ENCODE results near the gene PPT2. TPM values are rescaled to one million over a fixed set of nuclear protein-coding genes. Genes with fewer than 3 reads are reported as not detected.
A peak's percentile ranks its signal among the peaks of the same experiment; 100 is the strongest.

The PPT2 gene
- total and polyA plus RNA-seq, 2 experiments from 2014 or later = 8.9 to 20.6 TPM

DNA sequence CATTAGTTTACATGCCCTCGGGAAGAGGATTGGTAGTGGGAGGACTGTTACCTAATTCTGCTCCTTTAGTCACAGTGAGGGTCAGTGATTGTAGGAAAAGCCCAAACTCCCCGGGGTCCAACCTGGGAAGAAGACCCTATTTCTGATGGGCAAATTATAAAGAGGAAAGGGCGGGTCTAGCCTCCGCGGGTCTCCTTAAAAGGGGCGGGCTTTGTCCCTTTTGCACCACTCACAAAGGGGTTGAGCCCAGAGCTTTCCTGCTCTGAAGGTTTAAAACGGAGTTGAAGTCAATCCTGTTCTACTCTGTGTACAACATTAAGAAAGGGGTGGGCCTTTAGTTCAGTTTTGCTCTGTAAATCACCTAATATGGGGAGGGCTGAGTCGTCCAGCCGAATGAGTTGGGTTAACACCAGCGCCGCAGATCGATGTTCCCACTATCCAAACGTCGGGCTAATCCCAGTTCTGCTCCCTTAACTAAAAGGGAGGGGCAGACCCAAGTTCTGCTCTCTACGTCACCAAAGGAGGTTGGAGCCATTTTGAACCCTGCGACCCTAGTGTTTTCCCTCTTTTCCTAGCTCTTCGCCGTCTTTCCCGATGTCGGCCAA, 23.3 kb downstream of the PPT2 start:
- H3K4me3 ChIP-seq = peak overlapping the region; percentile 79
- peaks cover 22% of the 10 kb centered on the region for H3K4me1 ChIP-seq (ENCODE audit: insufficient read depth)
- H2AFZ ChIP-seq = no peak overlapping the region
- H4K20me1 ChIP-seq (replicated peaks; ENCODE audit: insufficient read depth) = peaks cover 10% of the 10 kb centered on the region; the same call in 1 of the 2 replicates
- peaks cover 35% of the 10 kb centered on the region for H3K36me3 Mint-ChIP-seq (ENCODE audit: low read depth)
- TF ChIP-seq POLR2AphosphoS5 (IDR thresholded peaks at IDR 0.05; ENCODE audit: low read depth) (peak; percentile 58), CREB1 (CRISPR knock-in tag; IDR thresholded peaks at IDR 0.05; ENCODE audit: low read depth) (peak; percentile 91), NANOG (IDR thresholded peaks at IDR 0.05; ENCODE audit: borderline replicate concordance) (no peak)
- H3K79me2 ChIP-seq (replicated peaks; ENCODE audit: insufficient read depth) = peaks cover 48% of the 10 kb centered on the region
- peak; percentile 85 for DNase-seq (ENCODE audit: low spot score)
- peak overlapping the region; percentile 91 for H3K27ac Mint-ChIP-seq
- 0 out of 2 replicates have a peak, but pooled peaks cover 7% of the 10 kb centered on the region for H3F3A ChIP-seq (replicated peaks; ENCODE audit: low read depth)
- peaks cover 51% of the 10 kb centered on the region for H3K4me1 Mint-ChIP-seq
- peak overlapping the region; percentile 84 for H3K4me2 ChIP-seq
- peak overlapping the region; percentile 79 for H3K4me3 Mint-ChIP-seq
- H3K27me3 ChIP-seq (ENCODE audit: insufficient read depth) = no peaks in the 10 kb centered on the region
- no peaks in the 10 kb centered on the region for H3K9me2 ChIP-seq (ENCODE audit: insufficient read depth)
- peaks cover 19% of the 10 kb centered on the region for H3K27me3 Mint-ChIP-seq (ENCODE audit: insufficient read depth, low read depth, poor library complexity)
- peak; percentile 24 for ATAC-seq
- H3K27ac ChIP-seq (ENCODE audit: low read depth) = peak overlapping the region; percentile 93
- peaks cover 2% of the 10 kb centered on the region; the same call in 1 of the 2 replicates for H3K36me3 ChIP-seq (ENCODE audit: insufficient read depth)
- H3K9me3 Mint-ChIP-seq = no peaks in the 10 kb centered on the region

- 0 out of 2 replicates have a peak, but pooled peaks cover 7% of the 10 kb centered on the region for H3F3A ChIP-seq (replicated peaks; ENCODE audit: low read depth)
- no peaks in the 10 kb centered on the region for H3K9me2 ChIP-seq (ENCODE audit: insufficient read depth)
- peak within 1 kb of the TSS; percentile 93 for H3K27ac ChIP-seq (ENCODE audit: low read depth)
- peaks cover 4% of the 10 kb centered on the region; the same call in 1 of the 2 replicates for H4K20me1 ChIP-seq (replicated peaks; ENCODE audit: insufficient read depth)
- H2AFZ ChIP-seq = no peak within 1 kb of the TSS; the same call in 1 of the 2 replicates
- H3K4me2 ChIP-seq = peak within 1 kb of the TSS; percentile 85
- Mint-ChIP-seq H3K4me3 (peak within 1 kb of the TSS; percentile 79), H3K9me3 (no peaks in the 10 kb centered on the region), H3K27ac (peak within 1 kb of the TSS; percentile 91), H3K27me3 (ENCODE audit: insufficient read depth, low read depth, poor library complexity) (peaks cover 23% of the 10 kb centered on the region), H3K36me3 (ENCODE audit: low read depth) (peaks cover 41% of the 10 kb centered on the region), H3K4me1 (peaks cover 48% of the 10 kb centered on the region)
- peak within 1 kb of the TSS; percentile 79 for H3K4me3 ChIP-seq
- no peak for TF ChIP-seq POLR2AphosphoS5 (IDR thresholded peaks at IDR 0.05; ENCODE audit: low read depth)
- TF ChIP-seq CREB1 (CRISPR knock-in tag; IDR thresholded peaks at IDR 0.05; ENCODE audit: low read depth) = peak; percentile 80
- ATAC-seq (peak; percentile 73), DNase-seq (ENCODE audit: low spot score) (peak; percentile 100)
- peaks cover 41% of the 10 kb centered on the region for H3K79me2 ChIP-seq (replicated peaks; ENCODE audit: insufficient read depth)
- H3K4me1 ChIP-seq (ENCODE audit: insufficient read depth) = peaks cover 22% of the 10 kb centered on the region
- H3K36me3 ChIP-seq (ENCODE audit: insufficient read depth) = peaks cover 2% of the 10 kb centered on the region; the same call in 1 of the 2 replicates
- H3K27me3 ChIP-seq (ENCODE audit: insufficient read depth) = no peaks in the 10 kb centered on the region
These were observed 24.0 kb downstream of the PPT2 start, which contains the start of gene RNF5 for GRCh38 chr6:32177788-32178546. RNF5 (plus strand) TSS chr6:32178405; CDS start chr6:32178512, 107 bp downstream.

GRCh38 chr6:32178547-32179440, 24.9 kb downstream of the PPT2 start:
- Histone ChIP-seq H3K4me3 (peak overlapping the region; percentile 79), H3K79me2 (replicated peaks; ENCODE audit: insufficient read depth) (peaks cover 33% of the 10 kb centered on the region), H3K27me3 (ENCODE audit: insufficient read depth) (no peaks in the 10 kb centered on the region), H4K20me1 (replicated peaks; ENCODE audit: insufficient read depth) (no peaks in the 10 kb centered on the region), H3K36me3 (ENCODE audit: insufficient read depth) (peaks cover 2% of the 10 kb centered on the region; the same call in 1 of the 2 replicates), H3K4me2 (peak overlapping the region; percentile 85), H3K4me1 (ENCODE audit: insufficient read depth) (peaks cover 19% of the 10 kb centered on the region), H3K27ac (ENCODE audit: low read depth) (no peak overlapping the region; the same call in 1 of the 2 replicates), H3F3A (replicated peaks; ENCODE audit: low read depth) (0 out of 2 replicates have a peak, but pooled peaks cover 7% of the 10 kb centered on the region), H2AFZ (no peak overlapping the region; the same call in 1 of the 2 replicates), H3K9me2 (ENCODE audit: insufficient read depth) (no peaks in the 10 kb centered on the region)
- peaks cover 23% of the 10 kb centered on the region for H3K27me3 Mint-ChIP-seq (ENCODE audit: insufficient read depth, low read depth, poor library complexity)
- ATAC-seq = peak; percentile 0; the same call in 2 of the 3 replicates
- H3K36me3 Mint-ChIP-seq (ENCODE audit: low read depth) = peaks cover 41% of the 10 kb centered on the region
- H3K27ac Mint-ChIP-seq = peak overlapping the region; percentile 91
- peaks cover 39% of the 10 kb centered on the region for H3K4me1 Mint-ChIP-seq
- H3K4me3 Mint-ChIP-seq = peak overlapping the region; percentile 79
- peak; percentile 24 for DNase-seq (ENCODE audit: low spot score)
- H3K9me3 Mint-ChIP-seq = no peaks in the 10 kb centered on the region
- TF ChIP-seq CTCF (conservative IDR thresholded peaks at IDR 0.05; ENCODE audit: low read depth in 2 of 2) (no peak), JUNB (IDR thresholded peaks at IDR 0.05; ENCODE audit: unreplicated experiment) (no peak), EZH2 (IDR thresholded peaks at IDR 0.05; ENCODE audit: low read depth, unreplicated experiment) (no peak)
- TF ChIP-seq, protein P1, sequence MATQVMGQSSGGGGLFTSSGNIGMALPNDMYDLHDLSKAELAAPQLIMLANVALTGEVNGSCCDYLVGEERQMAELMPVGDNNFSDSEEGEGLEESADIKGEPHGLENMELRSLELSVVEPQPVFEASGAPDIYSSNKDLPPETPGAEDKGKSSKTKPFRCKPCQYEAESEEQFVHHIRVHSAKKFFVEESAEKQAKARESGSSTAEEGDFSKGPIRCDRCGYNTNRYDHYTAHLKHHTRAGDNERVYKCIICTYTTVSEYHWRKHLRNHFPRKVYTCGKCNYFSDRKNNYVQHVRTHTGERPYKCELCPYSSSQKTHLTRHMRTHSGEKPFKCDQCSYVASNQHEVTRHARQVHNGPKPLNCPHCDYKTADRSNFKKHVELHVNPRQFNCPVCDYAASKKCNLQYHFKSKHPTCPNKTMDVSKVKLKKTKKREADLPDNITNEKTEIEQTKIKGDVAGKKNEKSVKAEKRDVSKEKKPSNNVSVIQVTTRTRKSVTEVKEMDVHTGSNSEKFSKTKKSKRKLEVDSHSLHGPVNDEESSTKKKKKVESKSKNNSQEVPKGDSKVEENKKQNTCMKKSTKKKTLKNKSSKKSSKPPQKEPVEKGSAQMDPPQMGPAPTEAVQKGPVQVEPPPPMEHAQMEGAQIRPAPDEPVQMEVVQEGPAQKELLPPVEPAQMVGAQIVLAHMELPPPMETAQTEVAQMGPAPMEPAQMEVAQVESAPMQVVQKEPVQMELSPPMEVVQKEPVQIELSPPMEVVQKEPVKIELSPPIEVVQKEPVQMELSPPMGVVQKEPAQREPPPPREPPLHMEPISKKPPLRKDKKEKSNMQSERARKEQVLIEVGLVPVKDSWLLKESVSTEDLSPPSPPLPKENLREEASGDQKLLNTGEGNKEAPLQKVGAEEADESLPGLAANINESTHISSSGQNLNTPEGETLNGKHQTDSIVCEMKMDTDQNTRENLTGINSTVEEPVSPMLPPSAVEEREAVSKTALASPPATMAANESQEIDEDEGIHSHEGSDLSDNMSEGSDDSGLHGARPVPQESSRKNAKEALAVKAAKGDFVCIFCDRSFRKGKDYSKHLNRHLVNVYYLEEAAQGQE (IDR thresholded peaks at IDR 0.05; ENCODE audit: unreplicated experiment) = no peak
- TF ChIP-seq, protein P2, sequence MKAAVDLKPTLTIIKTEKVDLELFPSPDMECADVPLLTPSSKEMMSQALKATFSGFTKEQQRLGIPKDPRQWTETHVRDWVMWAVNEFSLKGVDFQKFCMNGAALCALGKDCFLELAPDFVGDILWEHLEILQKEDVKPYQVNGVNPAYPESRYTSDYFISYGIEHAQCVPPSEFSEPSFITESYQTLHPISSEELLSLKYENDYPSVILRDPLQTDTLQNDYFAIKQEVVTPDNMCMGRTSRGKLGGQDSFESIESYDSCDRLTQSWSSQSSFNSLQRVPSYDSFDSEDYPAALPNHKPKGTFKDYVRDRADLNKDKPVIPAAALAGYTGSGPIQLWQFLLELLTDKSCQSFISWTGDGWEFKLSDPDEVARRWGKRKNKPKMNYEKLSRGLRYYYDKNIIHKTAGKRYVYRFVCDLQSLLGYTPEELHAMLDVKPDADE (IDR thresholded peaks at IDR 0.05) = no peak

All from GM23338 (cell line).